Measurements from ENCODE around the gene CPZ. TPM values are rescaled to one million over a fixed set of nuclear protein-coding genes. Genes with fewer than 3 reads are reported as not detected.

CPZ gene
- total and polyA plus RNA-seq, 2 experiments from 2014 or later: 24.6 to 37.3 TPM

- no peaks in the 10 kb centered on the region for H3K9me2 ChIP-seq (ENCODE audit: insufficient read depth)
- no peak for DNase-seq (ENCODE audit: low spot score)
- Mint-ChIP-seq H3K4me1 (peaks cover 6% of the 10 kb centered on the region), H3K4me3 (no peak overlapping the region), H3K9me3 (no peaks in the 10 kb centered on the region; the same call in 2 of the 3 replicates), H3K27ac (no peak overlapping the region), H3K27me3 (ENCODE audit: insufficient read depth, low read depth, poor library complexity) (peaks cover 7% of the 10 kb centered on the region), H3K36me3 (ENCODE audit: low read depth) (no peaks in the 10 kb centered on the region)
- H4K20me1 ChIP-seq (replicated peaks; ENCODE audit: insufficient read depth): no peaks in the 10 kb centered on the region
- no peaks in the 10 kb centered on the region for H3F3A ChIP-seq (replicated peaks; ENCODE audit: low read depth)
- H3K4me3 ChIP-seq: no peak overlapping the region
- no peaks in the 10 kb centered on the region for H3K79me2 ChIP-seq (replicated peaks; ENCODE audit: insufficient read depth)
- H3K36me3 ChIP-seq (ENCODE audit: insufficient read depth): no peaks in the 10 kb centered on the region
- H3K4me2 ChIP-seq: no peak overlapping the region
- TF ChIP-seq CTCF (conservative IDR thresholded peaks at IDR 0.05; ENCODE audit: low read depth in 2 of 2): no peak
- no peak for TF ChIP-seq NANOG (IDR thresholded peaks at IDR 0.05; ENCODE audit: borderline replicate concordance)
- TF ChIP-seq, protein P1, sequence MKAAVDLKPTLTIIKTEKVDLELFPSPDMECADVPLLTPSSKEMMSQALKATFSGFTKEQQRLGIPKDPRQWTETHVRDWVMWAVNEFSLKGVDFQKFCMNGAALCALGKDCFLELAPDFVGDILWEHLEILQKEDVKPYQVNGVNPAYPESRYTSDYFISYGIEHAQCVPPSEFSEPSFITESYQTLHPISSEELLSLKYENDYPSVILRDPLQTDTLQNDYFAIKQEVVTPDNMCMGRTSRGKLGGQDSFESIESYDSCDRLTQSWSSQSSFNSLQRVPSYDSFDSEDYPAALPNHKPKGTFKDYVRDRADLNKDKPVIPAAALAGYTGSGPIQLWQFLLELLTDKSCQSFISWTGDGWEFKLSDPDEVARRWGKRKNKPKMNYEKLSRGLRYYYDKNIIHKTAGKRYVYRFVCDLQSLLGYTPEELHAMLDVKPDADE (IDR thresholded peaks at IDR 0.05): no peak
- no peak for TF ChIP-seq STAT1 (IDR thresholded peaks at IDR 0.05; ENCODE audit: unreplicated experiment)
- no peak for TF ChIP-seq ZNF331 (CRISPR knock-in tag; IDR thresholded peaks at IDR 0.05; ENCODE audit: low read depth)
- TF ChIP-seq, protein P2, sequence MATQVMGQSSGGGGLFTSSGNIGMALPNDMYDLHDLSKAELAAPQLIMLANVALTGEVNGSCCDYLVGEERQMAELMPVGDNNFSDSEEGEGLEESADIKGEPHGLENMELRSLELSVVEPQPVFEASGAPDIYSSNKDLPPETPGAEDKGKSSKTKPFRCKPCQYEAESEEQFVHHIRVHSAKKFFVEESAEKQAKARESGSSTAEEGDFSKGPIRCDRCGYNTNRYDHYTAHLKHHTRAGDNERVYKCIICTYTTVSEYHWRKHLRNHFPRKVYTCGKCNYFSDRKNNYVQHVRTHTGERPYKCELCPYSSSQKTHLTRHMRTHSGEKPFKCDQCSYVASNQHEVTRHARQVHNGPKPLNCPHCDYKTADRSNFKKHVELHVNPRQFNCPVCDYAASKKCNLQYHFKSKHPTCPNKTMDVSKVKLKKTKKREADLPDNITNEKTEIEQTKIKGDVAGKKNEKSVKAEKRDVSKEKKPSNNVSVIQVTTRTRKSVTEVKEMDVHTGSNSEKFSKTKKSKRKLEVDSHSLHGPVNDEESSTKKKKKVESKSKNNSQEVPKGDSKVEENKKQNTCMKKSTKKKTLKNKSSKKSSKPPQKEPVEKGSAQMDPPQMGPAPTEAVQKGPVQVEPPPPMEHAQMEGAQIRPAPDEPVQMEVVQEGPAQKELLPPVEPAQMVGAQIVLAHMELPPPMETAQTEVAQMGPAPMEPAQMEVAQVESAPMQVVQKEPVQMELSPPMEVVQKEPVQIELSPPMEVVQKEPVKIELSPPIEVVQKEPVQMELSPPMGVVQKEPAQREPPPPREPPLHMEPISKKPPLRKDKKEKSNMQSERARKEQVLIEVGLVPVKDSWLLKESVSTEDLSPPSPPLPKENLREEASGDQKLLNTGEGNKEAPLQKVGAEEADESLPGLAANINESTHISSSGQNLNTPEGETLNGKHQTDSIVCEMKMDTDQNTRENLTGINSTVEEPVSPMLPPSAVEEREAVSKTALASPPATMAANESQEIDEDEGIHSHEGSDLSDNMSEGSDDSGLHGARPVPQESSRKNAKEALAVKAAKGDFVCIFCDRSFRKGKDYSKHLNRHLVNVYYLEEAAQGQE (IDR thresholded peaks at IDR 0.05; ENCODE audit: unreplicated experiment): no peak
- no peak for TF ChIP-seq POLR2AphosphoS5 (IDR thresholded peaks at IDR 0.05; ENCODE audit: low read depth)
- TF ChIP-seq, protein P3, sequence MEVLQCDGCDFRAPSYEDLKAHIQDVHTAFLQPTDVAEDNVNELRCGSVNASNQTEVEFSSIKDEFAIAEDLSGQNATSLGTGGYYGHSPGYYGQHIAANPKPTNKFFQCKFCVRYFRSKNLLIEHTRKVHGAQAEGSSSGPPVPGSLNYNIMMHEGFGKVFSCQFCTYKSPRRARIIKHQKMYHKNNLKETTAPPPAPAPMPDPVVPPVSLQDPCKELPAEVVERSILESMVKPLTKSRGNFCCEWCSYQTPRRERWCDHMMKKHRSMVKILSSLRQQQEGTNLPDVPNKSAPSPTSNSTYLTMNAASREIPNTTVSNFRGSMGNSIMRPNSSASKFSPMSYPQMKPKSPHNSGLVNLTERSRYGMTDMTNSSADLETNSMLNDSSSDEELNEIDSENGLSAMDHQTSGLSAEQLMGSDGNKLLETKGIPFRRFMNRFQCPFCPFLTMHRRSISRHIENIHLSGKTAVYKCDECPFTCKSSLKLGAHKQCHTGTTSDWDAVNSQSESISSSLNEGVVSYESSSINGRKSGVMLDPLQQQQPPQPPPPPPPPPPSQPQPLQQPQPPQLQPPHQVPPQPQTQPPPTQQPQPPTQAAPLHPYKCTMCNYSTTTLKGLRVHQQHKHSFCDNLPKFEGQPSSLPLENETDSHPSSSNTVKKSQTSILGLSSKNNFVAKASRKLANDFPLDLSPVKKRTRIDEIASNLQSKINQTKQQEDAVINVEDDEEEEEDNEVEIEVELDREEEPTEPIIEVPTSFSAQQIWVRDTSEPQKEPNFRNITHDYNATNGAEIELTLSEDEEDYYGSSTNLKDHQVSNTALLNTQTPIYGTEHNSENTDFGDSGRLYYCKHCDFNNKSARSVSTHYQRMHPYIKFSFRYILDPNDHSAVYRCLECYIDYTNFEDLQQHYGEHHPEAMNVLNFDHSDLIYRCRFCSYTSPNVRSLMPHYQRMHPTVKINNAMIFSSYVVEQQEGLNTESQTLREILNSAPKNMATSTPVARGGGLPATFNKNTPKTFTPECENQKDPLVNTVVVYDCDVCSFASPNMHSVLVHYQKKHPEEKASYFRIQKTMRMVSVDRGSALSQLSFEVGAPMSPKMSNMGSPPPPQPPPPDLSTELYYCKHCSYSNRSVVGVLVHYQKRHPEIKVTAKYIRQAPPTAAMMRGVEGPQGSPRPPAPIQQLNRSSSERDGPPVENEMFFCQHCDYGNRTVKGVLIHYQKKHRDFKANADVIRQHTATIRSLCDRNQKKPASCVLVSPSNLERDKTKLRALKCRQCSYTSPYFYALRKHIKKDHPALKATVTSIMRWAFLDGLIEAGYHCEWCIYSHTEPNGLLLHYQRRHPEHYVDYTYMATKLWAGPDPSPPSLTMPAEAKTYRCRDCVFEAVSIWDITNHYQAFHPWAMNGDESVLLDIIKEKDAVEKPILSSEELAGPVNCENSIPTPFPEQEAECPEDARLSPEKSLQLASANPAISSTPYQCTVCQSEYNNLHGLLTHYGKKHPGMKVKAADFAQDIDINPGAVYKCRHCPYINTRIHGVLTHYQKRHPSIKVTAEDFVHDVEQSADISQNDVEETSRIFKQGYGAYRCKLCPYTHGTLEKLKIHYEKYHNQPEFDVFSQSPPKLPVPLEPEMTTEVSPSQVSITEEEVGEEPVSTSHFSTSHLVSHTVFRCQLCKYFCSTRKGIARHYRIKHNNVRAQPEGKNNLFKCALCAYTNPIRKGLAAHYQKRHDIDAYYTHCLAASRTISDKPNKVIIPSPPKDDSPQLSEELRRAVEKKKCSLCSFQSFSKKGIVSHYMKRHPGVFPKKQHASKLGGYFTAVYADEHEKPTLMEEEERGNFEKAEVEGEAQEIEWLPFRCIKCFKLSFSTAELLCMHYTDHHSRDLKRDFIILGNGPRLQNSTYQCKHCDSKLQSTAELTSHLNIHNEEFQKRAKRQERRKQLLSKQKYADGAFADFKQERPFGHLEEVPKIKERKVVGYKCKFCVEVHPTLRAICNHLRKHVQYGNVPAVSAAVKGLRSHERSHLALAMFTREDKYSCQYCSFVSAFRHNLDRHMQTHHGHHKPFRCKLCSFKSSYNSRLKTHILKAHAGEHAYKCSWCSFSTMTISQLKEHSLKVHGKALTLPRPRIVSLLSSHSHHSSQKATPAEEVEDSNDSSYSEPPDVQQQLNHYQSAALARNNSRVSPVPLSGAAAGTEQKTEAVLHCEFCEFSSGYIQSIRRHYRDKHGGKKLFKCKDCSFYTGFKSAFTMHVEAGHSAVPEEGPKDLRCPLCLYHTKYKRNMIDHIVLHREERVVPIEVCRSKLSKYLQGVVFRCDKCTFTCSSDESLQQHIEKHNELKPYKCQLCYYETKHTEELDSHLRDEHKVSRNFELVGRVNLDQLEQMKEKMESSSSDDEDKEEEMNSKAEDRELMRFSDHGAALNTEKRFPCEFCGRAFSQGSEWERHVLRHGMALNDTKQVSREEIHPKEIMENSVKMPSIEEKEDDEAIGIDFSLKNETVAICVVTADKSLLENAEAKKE (CRISPR knock-in tag; IDR thresholded peaks at IDR 0.05): no peak
- ATAC-seq: no peak
- H2AFZ ChIP-seq: no peak overlapping the region
- H3K27ac ChIP-seq (ENCODE audit: low read depth): no peak overlapping the region
- no peaks in the 10 kb centered on the region for H3K27me3 ChIP-seq (ENCODE audit: insufficient read depth)
- no peaks in the 10 kb centered on the region for H3K4me1 ChIP-seq (ENCODE audit: insufficient read depth)
Observed at GRCh38 chr4:8652181-8653078, 59.9 kb downstream of the CPZ start.

All from GM23338 (cell line).